HCT116 (cell line): ENCODE data around the gene DGKG. TPM values are rescaled to one million over a fixed set of nuclear protein-coding genes. Genes with fewer than 3 reads are reported as not detected.

Source experiments
- ATAC-seq: fragments of 200-7000 bp; cut with Tn5 transposase; 2 replicates; pipeline ENCODE4 v1.9.1; 2020; ENCODE audit warnings: mild to moderate bottlenecking, moderate library complexity
- BruUV-seq: library from RNA; stranded (reverse); fragments of 400-500 nt; replicated peaks from 2 replicates; lab custom pipeline; 2021; lab: Mats Ljungman, UMichigan
- CTCF ChIA-PET: fragments of 300-600 bp; sonication (Branson Sonifier 250); formaldehyde crosslinking; loops from one replicate; lab custom pipeline; 2021; ENCODE audit warnings: antibody characterized with exemption; lab: Charles Lee
- POLR2A ChIA-PET: fragments of 300-600, 350-600 bp; sonication (Branson Sonifier 250); formaldehyde crosslinking; loops from one replicate; lab custom pipeline; 2021; ENCODE audit warnings: antibody characterized with exemption; lab: Charles Lee
- RAD21 ChIA-PET, 2 experiments: fragments of 300-600 bp; sonication (Branson Sonifier 250); formaldehyde crosslinking; loops; one replicate each; lab custom pipeline; 2023; ENCODE audit warnings: low total read pairs in 2 of 2; ENCODE audit not compliant: uncharacterized antibody in 2 of 2, unreplicated experiment in 2 of 2, low non-redundant PET in 1 of 2; lab: Charles Lee
- DNase-seq: peaks from one replicate; pipeline ENCODE4 v3.0.0-alpha.2; 2010; ENCODE audit warnings: low read depth, low spot score
- H2AFZ ChIP-seq: fragments of 200-600 bp; shearing (Covaris generic), sonication (generic); 2 replicates; pipeline ENCODE4 v1.6.1; 2017; ENCODE audit warnings: low read depth, mixed run types, mixed read lengths, antibody characterized with exemption, low read length; ENCODE audit not compliant: poor library complexity, severe bottlenecking
- H3K27ac ChIP-seq: 2 replicates; pipeline ENCODE4 v1.5.1; 2012; ENCODE audit warnings: low read depth, low read length
- H3K27me3 ChIP-seq: fragments of 200-600 bp; sonication (generic); 2 replicates; pipeline ENCODE4 v1.6.1; 2016; ENCODE audit warnings: mixed run types, low read length, mixed read lengths; ENCODE audit not compliant: insufficient read depth
- H3K36me3 ChIP-seq, 2 experiments: fragments of 200-500 bp in 1 of 2; fragments of 200-600 bp in 1 of 2; sonication (Bioruptor generic) in 1 of 2; sonication (generic) in 1 of 2; 2 replicates each; pipeline versions ENCODE4 v1.5.1 to v1.6.1; 2014 to 2016; ENCODE audit warnings: low read length in 2 of 2, inconsistent platforms in 1 of 2, mixed read lengths in 1 of 2, mixed run types in 1 of 2; ENCODE audit not compliant: insufficient read depth in 2 of 2, control insufficient read depth in 1 of 2
- H3K4me1 ChIP-seq, 2 experiments: fragments of 200-600 bp in 1 of 2; sonication (generic) in 1 of 2; 2 replicates each; pipeline versions ENCODE4 v1.5.1 to v1.6.1; 2012 to 2017; ENCODE audit warnings: low read length in 2 of 2, inconsistent platforms in 1 of 2, mild to moderate bottlenecking in 1 of 2, mixed read lengths in 1 of 2, mixed run types in 1 of 2, moderate library complexity in 1 of 2; ENCODE audit not compliant: insufficient read depth in 2 of 2, control insufficient read depth in 1 of 2
- H3K4me2 ChIP-seq: fragments of 200-600 bp; sonication (generic); 2 replicates; pipeline ENCODE4 v1.6.1; 2017; ENCODE audit warnings: mixed run types, low read length, mixed read lengths
- H3K4me3 ChIP-seq, 2 experiments: fragments of 200-600 bp in 1 of 2; sonication (generic) in 1 of 2; replicated peaks in 1 of 2; 2 replicates each; pipeline ENCODE4 v1.5.1; 2011 to 2016; ENCODE audit warnings: low read length in 2 of 2, control low read depth in 1 of 2, low read depth in 1 of 2, mild to moderate bottlenecking in 1 of 2, mixed read lengths in 1 of 2, mixed run types in 1 of 2
- H3K79me2 ChIP-seq: fragments of 200-600 bp; sonication (generic); 2 replicates; pipeline ENCODE4 v1.6.1; 2017; ENCODE audit warnings: mild to moderate bottlenecking, mixed run types, low read length, moderate library complexity, mixed read lengths; ENCODE audit not compliant: insufficient read depth
- H3K9ac ChIP-seq: fragments of 200-600 bp; sonication (generic); 2 replicates; pipeline ENCODE4 v1.6.1; 2016; ENCODE audit warnings: low read length, mixed read lengths
- H3K9me2 ChIP-seq: fragments of 200-600 bp; sonication (generic), shearing (Covaris generic); 2 replicates; pipeline ENCODE4 v1.6.1; 2017; ENCODE audit warnings: mixed run types, mild to moderate bottlenecking, moderate library complexity; ENCODE audit not compliant: insufficient read depth
- H3K9me3 ChIP-seq, 2 experiments: fragments of 200-500 bp in 1 of 2; fragments of 200-600 bp in 1 of 2; sonication (Bioruptor generic) in 1 of 2; sonication (generic) in 1 of 2; 2 replicates each; pipeline ENCODE4 v1.6.1; 2014 to 2017; ENCODE audit warnings: low read length in 2 of 2, mixed read lengths in 2 of 2, inconsistent platforms in 1 of 2, low read depth in 1 of 2, mild to moderate bottlenecking in 1 of 2, mixed run types in 1 of 2, moderate library complexity in 1 of 2; ENCODE audit not compliant: control insufficient read depth in 1 of 2, insufficient read depth in 1 of 2
- H4K20me1 ChIP-seq: fragments of 200-600 bp; sonication (generic), shearing (Covaris generic); 2 replicates; pipeline ENCODE4 v1.6.1; 2017; ENCODE audit warnings: mixed run types, mild to moderate bottlenecking, moderate library complexity; ENCODE audit not compliant: insufficient read depth
- CBX3 ChIP-seq: IDR thresholded peaks from 2 replicates; pipeline ENCODE4 v1.6.1; 2012; ENCODE audit warnings: low read depth
- CEBPB ChIP-seq: IDR thresholded peaks from 2 replicates; pipeline ENCODE4 v1.6.1; 2012; ENCODE audit warnings: low read depth
- CTCF ChIP-seq, 3 experiments: fragments of 200-600 bp in 1 of 3; sonication (generic) in 1 of 3; IDR thresholded peaks in 2 of 3; conservative IDR thresholded peaks in 1 of 3; 2 replicates each; pipeline ENCODE4 v1.5.1; 2012 to 2017; ENCODE audit warnings: low read depth in 2 of 3, low read length in 2 of 3, antibody characterized with exemption in 1 of 3, borderline replicate concordance in 1 of 3, control low read depth in 1 of 3, mild to moderate bottlenecking in 1 of 3, mixed read lengths in 1 of 3, mixed run types in 1 of 3, moderate library complexity in 1 of 3; ENCODE audit not compliant: insufficient read depth in 1 of 3
- EGR1 ChIP-seq: IDR thresholded peaks from 2 replicates; pipeline ENCODE4 v1.6.1; 2012; ENCODE audit warnings: low read depth
- EZH2phosphoT487 ChIP-seq: fragments of 200-600 bp; IDR thresholded peaks from 2 replicates; pipeline ENCODE4 v1.6.1; 2018; ENCODE audit warnings: antibody characterized with exemption, borderline replicate concordance
- FOSL1 ChIP-seq: IDR thresholded peaks from 2 replicates; pipeline ENCODE4 v1.6.1; 2012; ENCODE audit warnings: low read depth
- JUND ChIP-seq: IDR thresholded peaks from 2 replicates; pipeline ENCODE4 v1.6.1; 2012
- POLR2A ChIP-seq: IDR thresholded peaks from 2 replicates; pipeline ENCODE4 v1.7.0; 2011; ENCODE audit warnings: borderline replicate concordance; ENCODE audit not compliant: insufficient read depth, insufficient read length; ENCODE audit errors: extremely low read depth
- POLR2AphosphoS5 ChIP-seq: IDR thresholded peaks from 2 replicates; pipeline ENCODE4 v1.6.1; 2011; ENCODE audit warnings: mild to moderate bottlenecking, low read depth, low read length, moderate library complexity
- RAD21 ChIP-seq: IDR thresholded peaks from 2 replicates; pipeline ENCODE4 v1.6.1; 2012; ENCODE audit warnings: low read depth, mild to moderate bottlenecking
- REST ChIP-seq: IDR thresholded peaks from 2 replicates; pipeline ENCODE4 v1.6.1; 2012; ENCODE audit warnings: low read depth
- SIN3A ChIP-seq: IDR thresholded peaks from 2 replicates; pipeline ENCODE4 v1.6.1; 2012; ENCODE audit warnings: low read depth
- SP1 ChIP-seq: IDR thresholded peaks from 2 replicates; pipeline ENCODE4 v1.6.1; 2012; ENCODE audit warnings: low read depth
- SRF ChIP-seq: IDR thresholded peaks from 2 replicates; pipeline ENCODE4 v1.6.1; 2012; ENCODE audit warnings: low read depth
- ZBTB33 ChIP-seq: IDR thresholded peaks from 2 replicates; pipeline ENCODE4 v1.6.1; 2011; ENCODE audit warnings: mild to moderate bottlenecking, low read length, moderate library complexity; ENCODE audit not compliant: insufficient replicate concordance; ENCODE audit errors: extremely low read depth
- ZFX ChIP-seq: fragments of 450-650 bp; IDR thresholded peaks from 2 replicates; pipeline ENCODE4 v1.6.1; 2017
- intact Hi-C: fragments of 100-400 bp; cut with micrococcal nuclease; formaldehyde crosslinking; loops from 2 replicates; pipeline ENCODE4 v1.10.0; 2022
- total RNA-seq: library from RNA; stranded (reverse); gene quantifications from one replicate; pipeline ENCODE4 v1.2.1, GENCODE V29; 2021; ENCODE audit not compliant: unreplicated experiment

The DGKG gene
- total RNA-seq, 1 experiment from 2014 or later = 4.8 TPM

GRCh38 chr3:186352369-186352768 lies 9.7 kb downstream of the DGKG start (continued):
- TF ChIP-seq CTCF (IDR thresholded peaks at IDR 0.05 in 2 of 3, conservative IDR thresholded peaks at IDR 0.05 in 1 of 3; ENCODE audit: borderline replicate concordance in 1 of 3, insufficient read depth in 1 of 3, low read depth in 2 of 3, low read length in 2 of 3) (no peak), FOSL1 (no peak), RAD21 (no peak), CEBPB (no peak), CBX3 (no peak), POLR2AphosphoS5 (no peak), POLR2A (no peak), EGR1 (no peak), EZH2phosphoT487 (no peak), SRF (no peak)

- no peak overlapping the region for H3K4me3 ChIP-seq
- no peaks in the 10 kb centered on the region for H3K36me3 ChIP-seq
- H3K4me2 ChIP-seq = no peak overlapping the region
- CTCF ChIA-PET = no interaction called here
- no peak overlapping the region for H3K27ac ChIP-seq
- no peaks in the 10 kb centered on the region for H4K20me1 ChIP-seq
- TF ChIP-seq ZFX (no peak), EGR1 (no peak), CBX3 (no peak), SP1 (no peak), SIN3A (no peak), RAD21 (no peak), CTCF (IDR thresholded peaks at IDR 0.05 in 2 of 3, conservative IDR thresholded peaks at IDR 0.05 in 1 of 3; ENCODE audit: borderline replicate concordance in 1 of 3, insufficient read depth in 1 of 3, low read depth in 2 of 3, low read length in 2 of 3) (no peak), REST (no peak), JUND (no peak), EZH2phosphoT487 (no peak), ZBTB33 (no peak)
- TF ChIP-seq, all 23 proteins: peak for 0
- Histone ChIP-seq H3K9ac (no peak overlapping the region), H3K9me3 (no peaks in the 10 kb centered on the region), H2AFZ (no peak overlapping the region), H3K27me3 (peaks cover 12% of the 10 kb centered on the region; the same call in 1 of the 2 replicates), H3K9me2 (no peaks in the 10 kb centered on the region), H3K4me1 (no peaks in the 10 kb centered on the region), H3K79me2 (no peaks in the 10 kb centered on the region)
- intact Hi-C loops = no loop called here
- ATAC-seq = no peak
- BruUV-seq = no TSS peak
- RAD21 ChIA-PET = no interaction called here
- DNase-seq = no peak
- POLR2A ChIA-PET = no interaction called here
These were observed 19.8 kb downstream of the DGKG start for GRCh38 chr3:186342197-186342596.
